GM12875 (cell line): ENCODE data around the gene PCDHA6.
"Not testable (repeated sequence)": the region's sequence is repeated elsewhere in the genome, so short reads cannot be mapped to it uniquely, and the experiment has no call there.

Experiments
- H3K4me3 ChIP-seq: one replicate; pipeline ENCODE4 v1.5.1; 2011; ENCODE audit warnings: low read depth, low read length, control low read depth
- CTCF ChIP-seq: IDR thresholded peaks from 2 replicates; pipeline ENCODE4 v1.5.1; 2011; ENCODE audit warnings: low read depth, mild to moderate bottlenecking, control low read depth, inconsistent platforms, low read length, moderate library complexity, borderline replicate concordance; ENCODE audit not compliant: insufficient read depth

The PCDHA6 gene

GRCh38 chr5:140808889-140809291 lies 18.9 kb upstream of the PCDHA6 start:
- no peak overlapping the region for H3K4me3 ChIP-seq
- TF ChIP-seq CTCF, result no peak

- no peak within 1 kb of the TSS for H3K4me3 ChIP-seq
- peak; percentile 43; the same call in 1 of the 2 replicates for TF ChIP-seq CTCF
Observed at GRCh38 chr5:140821375-140822280, 6.1 kb upstream of the PCDHA6 start, which contains the start of gene PCDHA5. PCDHA5 (plus strand) TSS chr5:140821613.

GRCh38 chr5:140822281-140822629 lies 5.5 kb upstream of the PCDHA6 start:
- TF ChIP-seq CTCF, result no peak
- no peak overlapping the region for H3K4me3 ChIP-seq

- not testable (repeated sequence) for H3K4me3 ChIP-seq
Observed at GRCh38 chr5:140822969-140823368, 4.8 kb upstream of the PCDHA6 start.

- TF ChIP-seq CTCF, result no peak
Observed at GRCh38 chr5:140823475-140823874, 4.3 kb upstream of the PCDHA6 start.

GRCh38 chr5:140828362-140828737 lies 590 bp downstream of the PCDHA6 start:
- H3K4me3 ChIP-seq, result no peak overlapping the region
- TF ChIP-seq CTCF, result no peak

More at GRCh38 chr5:140823475-140823874, 4.3 kb upstream of the PCDHA6 start:
- no peak overlapping the region for H3K4me3 ChIP-seq

GRCh38 chr5:140829511-140830501 lies 2.0 kb downstream of the PCDHA6 start:
- not testable (repeated sequence) for H3K4me3 ChIP-seq
